Activated CD4-positive, alpha-beta T cell treated with anti-CD3 and anti-CD28 coated beads, Interleukin-2, amount 50 U/mL, for 24 hours (primary cell): Measurements from ENCODE around the gene PSMD6.

Experiments
- DNase-seq, 2 donors: peaks; one replicate each; pipeline ENCODE4 v3.0.0-alpha.2; 2020; ENCODE audit warnings: low read depth in 1 of 2, low spot score in 1 of 2

The PSMD6 gene

DNA sequence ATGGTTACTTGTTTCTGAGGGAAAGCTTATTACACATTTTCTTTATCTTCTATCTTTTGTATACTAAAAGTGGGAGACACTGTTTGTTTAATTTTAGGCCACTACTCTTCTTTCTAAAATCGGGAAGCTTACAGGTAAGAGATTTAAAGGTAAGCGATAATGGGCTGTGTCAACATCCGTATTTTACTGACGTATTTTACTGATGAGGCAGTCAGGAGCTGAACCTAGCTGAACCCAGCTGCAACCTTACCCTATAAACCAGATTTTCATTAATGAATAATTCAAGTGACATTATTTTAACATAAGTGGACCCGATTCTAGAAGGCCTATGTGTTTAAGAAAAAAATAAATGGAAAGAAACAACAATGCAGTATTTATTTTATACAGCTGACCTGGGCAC is 13.1 kb downstream of the PSMD6 start:
- no peak for DNase-seq

DNA sequence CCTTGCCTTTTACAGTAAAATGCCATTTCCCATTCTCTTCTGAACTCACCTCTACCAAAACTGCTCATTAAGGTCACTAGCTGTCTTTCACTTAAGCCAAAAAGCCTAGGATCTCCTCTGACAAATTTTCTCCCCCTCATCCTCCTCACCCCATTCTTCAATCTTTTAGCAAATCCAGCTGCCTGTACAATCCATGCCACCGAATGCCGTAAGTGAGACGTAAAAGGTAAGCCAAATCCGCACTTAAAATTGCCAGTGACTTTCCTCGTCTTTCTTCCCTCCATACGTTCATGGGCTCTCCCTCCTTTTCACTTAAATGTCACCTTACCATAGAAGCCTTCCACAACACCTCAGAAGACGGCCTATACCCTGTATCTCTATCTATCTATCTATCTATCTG is 13.8 kb downstream of the PSMD6 start:
- DNase-seq = no peak

DNA sequence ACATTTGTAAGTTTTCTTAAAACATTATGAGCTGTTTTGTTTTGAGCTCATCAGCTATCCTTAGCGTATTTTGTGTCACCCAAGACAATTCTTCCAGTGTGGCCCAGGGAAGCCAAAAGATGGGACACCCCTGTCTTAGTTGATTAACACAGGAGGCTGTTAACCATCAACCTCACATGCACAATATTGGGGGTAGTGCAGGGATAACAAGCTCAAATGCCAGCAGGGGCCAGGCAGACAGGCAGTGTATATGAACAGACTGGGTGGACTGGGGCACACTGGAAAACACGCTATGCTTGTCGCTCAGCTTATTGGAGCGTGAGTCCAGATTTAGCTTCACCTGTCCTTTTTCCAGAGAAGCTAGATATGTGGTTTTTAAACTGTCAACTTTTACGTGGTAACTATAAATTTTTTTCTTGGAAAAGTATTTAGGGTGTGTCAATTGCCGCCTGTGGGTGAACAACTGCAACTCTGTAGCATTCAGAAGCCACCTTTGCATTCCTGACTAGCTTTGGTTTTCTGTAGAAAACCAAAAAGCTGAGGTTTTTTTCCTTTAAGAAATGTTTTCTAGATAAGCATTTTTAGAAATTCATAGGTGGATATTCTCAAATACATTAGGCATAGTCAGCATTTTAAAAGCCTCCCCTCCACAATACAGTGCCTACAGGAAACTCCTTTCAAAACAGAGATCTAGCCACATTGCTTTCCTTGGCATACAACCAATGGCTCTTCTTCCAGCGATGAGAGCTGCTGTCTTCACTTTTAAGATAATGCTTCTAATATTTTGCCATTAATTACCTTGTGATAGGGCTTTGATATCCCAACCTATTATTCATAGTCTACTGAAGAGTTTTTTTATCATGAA is 14.6 kb downstream of the PSMD6 start:
- DNase-seq = no peak

DNA sequence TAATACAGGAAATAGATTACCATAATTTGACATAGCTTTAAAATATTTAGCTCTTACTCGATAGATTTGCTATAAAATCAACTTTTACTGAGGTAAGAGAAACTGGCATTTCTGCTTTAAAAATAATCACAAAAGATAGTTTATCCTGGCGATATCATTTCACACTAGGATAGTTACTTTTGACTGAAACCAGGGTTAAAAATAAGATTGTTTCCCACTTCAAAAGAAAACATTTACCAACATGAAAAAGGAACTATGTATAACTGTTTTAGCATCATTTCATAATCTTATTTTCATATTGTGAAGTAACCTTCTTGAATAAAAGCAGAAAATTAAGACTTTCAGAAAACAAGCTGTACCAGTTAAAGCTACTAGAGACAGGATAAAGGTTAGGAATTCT is 15.3 kb downstream of the PSMD6 start:
- DNase-seq = no peak

DNA sequence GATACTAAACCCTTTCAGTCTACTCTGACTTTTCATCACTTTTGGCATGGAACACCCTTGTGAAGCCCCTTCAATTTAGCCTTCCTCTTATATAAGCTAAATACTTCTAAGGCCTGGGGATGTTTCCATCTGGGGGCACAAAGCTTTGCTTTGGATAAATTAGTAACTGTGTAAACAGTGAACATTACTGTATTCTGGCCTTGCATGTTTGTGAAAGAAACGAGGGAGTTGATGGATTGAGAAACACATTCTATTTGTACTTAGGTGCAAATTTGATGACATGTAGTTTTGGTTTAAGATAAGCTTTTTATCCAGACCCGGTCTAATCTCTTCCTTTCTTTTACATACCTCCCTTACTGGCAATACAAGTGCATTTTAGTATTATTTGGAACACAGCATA is 19.7 kb downstream of the PSMD6 start:
- DNase-seq = no peak

DNA sequence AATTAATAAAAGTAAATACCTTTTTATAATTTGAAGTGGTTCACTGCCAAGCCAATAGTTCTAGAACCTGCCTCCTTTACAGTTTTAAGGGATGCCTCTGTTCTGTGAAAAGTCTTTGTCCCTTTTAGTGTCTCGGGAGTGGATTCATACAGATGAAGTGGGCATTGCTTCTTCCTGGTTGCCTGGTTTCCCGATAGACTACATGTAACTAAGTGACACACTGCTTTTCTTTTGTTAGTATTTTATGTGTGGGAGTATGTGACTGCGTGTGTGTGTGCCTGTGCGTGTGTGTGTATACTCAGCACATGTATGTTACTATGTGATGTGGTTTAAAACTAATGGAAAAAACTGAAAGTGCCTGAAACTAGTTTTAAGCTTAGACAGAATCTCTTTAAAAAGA is 21.1 kb downstream of the PSMD6 start:
- no peak for DNase-seq

DNA sequence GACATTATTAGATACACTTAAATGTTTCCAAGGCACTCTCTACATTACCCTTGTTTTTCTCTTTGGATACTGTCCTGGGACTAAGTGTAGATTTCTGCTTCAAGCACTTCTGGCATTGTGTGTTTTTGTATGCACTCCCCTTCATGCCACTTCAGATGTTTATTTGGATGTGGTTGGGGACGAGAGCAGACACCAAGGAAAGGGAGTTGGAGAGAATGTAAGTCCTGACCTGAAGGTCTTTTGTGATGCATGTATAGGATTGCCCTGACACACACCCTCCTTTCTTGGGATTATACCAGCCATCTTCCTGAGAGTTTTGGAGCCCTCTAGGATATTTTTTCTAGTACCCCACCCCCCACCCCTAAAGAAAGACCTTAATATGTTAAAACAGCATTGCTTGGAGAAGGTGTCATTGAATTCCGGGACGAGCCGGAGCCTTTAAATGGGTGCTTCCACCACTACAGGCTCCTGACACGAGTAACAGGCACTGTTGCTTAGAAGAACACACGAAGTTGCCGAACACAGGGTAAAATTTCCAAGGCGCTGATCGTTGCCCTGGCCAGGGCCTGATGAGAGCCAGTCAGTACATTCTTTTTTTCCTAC is 22.7 kb downstream of the PSMD6 start:
- no peak for DNase-seq

DNA sequence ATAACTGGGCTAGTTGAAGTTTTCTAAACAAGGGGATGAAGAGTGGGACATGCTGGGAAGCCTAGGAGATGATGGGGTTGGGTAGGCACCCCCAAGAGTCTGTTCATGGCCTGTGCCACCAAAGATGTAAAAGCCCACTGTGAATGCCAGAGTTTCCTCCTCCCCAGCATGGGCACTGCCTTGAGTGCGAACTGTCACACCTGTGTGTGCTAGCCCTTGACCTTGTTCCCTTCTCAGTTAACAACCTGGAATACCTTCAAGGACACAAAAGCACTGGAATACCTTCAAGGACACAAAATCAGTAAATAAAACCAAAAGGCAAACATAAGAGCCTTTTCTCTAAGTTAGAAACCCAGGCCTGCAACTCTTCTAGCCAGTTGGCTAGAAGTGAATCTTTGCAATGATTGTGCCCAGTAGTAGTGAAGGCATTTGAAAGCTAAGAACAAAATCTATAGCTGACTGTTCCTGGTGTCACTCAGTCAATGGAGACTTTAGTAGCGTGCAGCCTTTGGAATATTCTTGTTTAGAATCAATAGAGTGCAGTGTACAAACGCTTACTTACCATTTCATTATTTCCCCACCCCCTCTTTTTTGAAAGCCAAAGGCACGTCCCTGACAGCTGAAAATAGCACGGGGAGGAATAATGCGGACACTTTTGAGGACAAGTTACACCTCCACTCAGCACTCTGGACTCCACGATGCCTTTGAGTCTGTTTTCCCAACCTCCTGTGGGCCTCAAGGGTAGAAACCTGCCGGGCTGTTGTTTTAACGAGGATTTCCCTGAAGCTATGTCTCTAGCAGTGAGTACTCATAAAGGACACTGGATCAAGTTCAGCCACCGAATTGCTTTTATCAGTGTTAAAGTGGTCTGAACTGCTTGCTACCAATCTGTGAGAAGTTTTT is 24.2 kb downstream of the PSMD6 start:
- no peak for DNase-seq

DNA sequence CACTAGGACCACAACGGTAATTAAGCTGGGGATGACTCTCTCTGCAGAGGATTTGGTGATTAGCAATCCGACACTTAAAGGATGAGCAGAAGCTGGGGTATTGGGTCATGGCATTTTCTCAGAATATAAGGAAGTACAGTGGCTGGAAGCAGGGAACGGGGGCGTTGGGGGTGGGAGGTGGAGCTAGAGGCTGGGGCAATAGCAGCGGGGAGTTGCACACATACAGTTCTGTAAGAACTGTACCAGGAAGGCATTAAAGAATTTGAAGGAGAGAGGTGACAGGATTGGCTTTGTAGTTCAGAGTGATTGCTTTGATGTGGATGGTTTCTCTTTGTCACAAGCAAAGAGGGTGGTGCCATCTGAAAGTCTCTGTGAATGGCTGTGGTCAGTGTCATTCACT is 28.2 kb downstream of the PSMD6 start:
- DNase-seq = no peak

DNA sequence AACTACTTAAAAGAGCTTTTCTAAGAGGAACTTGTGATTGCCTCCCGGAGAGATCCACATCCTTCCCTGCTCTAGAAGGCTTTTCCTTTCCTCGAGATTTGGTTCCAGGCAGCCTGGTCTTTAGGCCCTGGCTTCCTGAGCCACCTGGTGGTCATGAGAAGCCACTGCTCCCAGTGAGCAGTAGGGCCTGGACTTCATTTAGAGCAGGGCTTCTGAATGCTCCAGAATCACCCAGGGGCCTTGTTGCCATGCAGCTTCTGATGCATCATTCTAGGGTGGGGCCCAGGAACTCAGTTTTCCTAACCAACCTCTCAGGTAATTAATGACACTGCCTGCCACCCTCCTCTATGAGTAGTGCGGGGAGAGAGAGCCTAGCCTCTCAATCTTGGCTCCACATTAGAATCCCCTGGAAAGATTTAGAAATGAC is 29.6 kb downstream of the PSMD6 start:
- peak; percentile 14 to 32 for DNase-seq

DNA sequence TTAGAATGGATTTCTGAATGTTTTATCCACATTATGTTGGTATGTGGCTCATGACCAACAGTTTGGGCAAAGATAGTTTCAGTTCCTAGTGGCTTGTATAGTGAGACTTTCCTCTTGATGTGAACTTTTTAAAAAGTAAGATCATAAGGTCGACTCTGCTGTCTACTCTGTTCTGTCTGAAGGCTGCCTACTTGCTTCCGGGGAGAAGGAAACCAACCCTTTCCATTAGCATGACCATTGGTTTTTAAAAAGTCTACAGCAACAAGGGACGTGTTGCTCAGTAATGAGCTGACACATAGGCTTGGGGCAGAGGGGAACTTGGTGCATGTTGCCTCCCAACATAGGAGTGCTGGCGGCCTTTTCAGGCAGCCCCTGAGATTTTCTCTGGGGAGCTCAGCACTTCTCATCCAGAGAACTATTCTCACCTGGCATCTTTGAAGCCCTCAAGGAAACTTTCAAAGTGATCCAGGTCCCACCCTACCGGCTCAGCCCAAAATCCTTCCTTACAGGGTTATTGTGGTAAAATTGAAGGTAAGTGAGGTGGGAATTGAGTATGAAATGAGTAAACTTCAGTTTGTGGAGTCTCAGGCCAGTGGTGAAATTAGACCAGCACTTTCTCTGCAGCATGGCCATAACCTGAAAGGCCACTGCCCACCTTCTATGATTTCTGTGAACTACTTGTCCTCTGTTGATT is 30.6 kb downstream of the PSMD6 start:
- DNase-seq = no peak

DNA sequence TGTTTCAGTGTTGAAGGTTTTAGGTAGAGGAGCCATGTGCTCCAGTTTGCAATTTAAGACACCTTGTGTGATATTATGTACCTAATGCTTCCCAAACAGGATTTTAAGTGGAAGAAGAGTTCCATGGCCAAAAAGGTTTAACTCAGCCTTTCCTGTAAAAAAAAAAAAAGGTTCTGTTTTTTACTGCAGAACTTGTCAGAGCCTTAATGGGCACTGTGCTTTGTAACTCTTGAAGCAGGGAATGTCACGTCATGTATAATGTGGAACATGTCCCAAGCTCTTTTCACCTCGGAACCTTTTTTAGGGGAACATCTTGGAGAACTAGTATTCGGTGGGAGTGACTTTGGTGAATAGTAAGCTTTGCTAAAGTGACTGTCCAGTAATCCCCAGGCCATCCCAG is 31.6 kb downstream of the PSMD6 start:
- no peak for DNase-seq

DNA sequence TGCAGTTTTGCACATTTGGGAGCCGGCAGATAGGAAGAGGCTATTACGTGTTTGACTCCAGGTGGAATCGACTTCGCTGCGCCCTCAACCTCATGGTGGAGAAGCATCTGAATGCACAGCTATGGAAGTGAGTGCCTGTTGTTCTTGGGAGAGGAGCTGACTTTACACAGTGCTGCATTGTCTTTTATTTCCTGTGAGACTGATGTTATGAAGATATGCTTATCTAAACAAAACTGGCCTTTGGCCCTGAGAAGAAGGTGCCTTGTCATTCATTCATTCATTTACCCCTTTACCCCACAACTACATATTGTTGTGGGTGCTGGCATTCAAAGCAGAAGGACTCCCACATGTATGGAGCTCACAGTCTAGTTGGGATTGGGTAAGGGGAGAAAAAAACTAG is 32.6 kb downstream of the PSMD6 start:
- no peak for DNase-seq

DNA sequence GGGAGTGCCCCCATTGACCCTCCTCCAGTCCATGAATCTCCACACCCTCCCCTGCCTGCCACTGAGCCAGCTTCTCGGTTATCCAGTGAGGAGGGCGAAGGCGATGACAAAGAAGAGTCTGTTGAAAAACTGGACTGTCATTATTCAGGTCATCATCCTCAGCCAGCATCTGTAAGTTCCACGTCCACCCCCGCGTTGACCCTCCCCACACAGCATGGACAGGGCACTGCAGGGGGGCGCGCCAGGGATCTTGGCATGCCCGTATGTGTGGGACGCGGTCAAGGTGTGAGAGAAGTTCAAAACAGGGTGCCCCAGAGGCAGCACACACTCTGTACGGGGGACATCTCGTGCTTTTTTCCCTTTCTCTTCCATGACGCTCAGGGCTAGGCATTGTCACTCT is 33.1 kb downstream of the PSMD6 start:
- DNase-seq = no peak

DNA sequence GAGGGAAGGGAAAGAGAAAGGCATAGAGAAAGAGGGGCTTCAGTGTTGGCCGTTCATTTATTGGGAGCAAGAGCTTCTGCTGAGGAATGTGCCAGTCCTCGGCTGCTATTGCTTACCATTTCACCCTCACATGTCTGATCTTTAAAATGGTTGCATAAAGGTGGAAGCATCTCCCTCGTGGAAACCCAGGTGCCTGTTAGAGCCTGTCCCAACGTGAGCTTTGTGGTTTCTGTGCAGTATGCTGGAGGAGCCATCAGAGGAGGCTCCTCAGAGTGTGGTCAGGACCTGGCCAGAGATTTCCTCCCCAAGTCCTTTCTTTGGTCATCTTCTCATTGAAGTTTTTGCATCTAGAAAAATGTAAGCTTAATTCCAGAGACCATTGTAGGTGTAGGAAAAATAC is 34.4 kb downstream of the PSMD6 start:
- DNase-seq = no peak

DNA sequence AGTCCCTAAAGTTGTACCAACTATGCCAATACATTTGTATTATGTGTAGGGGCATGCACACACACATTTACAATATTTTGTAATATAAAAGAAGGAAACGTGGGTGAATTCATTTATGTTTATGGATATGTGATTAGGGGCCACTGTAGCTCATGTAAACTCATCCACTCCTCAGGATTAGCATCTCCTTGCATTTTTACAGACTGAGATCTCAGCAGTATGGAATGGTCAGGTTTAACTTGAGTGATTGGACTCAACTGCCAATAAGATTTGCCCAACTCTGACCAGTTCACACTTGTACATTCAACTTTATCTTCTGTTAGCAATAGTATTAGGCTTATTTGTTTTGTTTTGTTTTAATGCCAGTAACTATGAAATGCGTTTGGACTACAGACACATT is 36.5 kb downstream of the PSMD6 start:
- no peak for DNase-seq

DNA sequence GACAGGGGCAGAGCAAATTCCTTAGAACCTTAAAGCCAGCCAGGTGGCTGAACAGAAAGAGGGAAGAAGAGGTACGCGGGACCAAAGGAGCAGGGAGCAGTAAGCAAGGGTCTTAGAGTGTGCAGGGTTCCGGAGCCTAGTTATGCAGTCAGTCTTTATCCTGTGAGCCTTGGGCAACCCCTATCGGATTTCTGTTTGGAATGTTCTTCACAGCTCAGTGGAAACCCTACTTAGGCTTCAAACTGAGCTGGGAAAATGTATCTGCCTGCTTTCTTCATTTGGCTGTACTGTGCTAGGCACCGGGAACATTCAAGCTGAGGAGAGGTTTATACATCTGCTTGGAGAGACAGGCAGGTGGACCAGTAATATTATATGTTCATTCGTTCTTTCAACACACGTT is 37.1 kb downstream of the PSMD6 start:
- DNase-seq = no peak

DNA sequence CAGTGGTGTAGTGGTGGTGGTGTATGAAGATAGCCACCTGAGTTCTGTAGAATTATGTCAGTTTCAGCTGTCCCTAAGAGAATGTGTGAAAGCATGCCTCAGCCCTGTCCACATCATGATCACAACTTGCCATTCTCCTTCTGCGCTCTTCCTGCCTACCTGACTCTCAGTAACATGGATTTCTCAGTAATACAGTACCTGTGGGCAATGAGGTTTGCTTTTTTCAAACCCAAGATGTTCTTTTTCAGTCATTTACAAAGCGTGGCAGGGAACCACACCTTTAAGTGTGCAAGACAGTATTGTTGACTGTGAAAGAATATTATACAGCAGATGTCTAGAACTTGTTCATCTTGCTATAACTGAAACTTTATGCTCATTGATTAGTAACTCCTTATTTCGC is 38.9 kb downstream of the PSMD6 start:
- no peak for DNase-seq

DNA sequence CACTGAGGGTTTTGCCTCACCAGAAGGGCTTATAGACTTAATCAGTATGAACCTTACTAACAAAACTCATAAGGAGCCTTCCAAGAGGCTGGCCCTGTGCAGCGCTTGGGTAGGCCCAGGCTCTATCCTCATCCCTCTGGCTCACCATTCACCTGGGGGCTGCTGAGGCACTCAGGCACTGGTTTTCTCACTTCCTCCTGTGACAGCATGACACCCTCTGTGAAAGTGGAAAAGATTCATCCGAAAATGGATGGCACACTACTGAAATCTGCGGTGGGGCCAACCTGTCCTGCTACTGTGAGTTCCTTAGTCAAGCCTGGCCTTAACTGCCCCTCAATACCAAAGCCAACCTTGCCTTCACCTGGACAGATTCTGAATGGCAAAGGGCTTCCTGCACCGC is 41.3 kb downstream of the PSMD6 start:
- no peak for DNase-seq

DNA sequence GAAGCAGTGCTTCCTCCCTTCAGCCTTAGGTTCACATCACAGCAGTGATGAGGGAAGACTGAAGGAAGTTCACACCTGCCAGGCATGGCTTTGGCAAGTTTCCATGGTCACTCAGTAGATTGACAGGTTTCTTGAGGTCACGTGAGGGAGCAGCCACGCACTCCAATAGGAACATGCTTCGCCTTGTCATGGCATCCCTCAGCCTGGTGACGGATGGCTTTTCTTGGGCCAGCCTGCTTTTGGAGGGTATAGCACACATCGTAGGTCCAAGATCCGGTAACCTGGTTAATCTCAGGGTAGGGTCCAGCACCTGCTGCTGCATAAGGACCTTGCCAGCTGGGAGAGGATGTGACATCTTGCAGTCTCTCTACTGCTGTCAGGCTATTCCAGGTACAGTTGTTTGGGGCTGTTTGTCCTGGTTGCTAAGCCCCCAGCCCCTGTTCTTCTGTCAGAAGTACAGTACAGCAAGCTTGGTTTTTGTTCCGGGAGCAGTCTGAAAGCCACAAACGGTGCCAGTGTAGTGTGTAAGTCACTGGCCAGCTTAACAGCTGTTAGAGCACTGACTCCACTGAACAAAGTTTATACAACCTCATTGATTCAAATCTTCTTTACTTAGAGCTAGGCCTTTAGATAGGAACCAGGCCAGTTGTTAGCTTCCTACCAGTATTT is 42.3 kb downstream of the PSMD6 start:
- DNase-seq = no peak

DNA sequence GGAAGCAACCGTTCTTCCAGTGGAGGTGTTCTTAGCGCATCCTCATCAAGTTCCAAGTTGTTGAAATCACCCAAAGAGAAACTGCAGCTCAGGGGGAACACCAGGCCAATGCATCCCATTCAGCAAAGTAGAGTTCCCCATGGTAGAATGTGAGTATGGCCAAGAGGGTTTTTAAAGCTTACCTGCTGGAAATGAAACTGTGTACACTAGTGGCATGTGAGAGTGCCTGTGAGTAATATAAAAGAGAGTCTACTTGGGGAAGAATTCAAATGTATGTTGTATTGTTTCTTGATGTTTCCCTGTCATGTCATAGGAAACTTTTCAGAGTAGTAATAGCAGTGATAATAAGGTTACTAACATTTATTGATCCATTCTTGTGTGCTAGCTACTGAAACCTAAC is 43.3 kb downstream of the PSMD6 start:
- no peak for DNase-seq
